ENCODE data around the gene HNRNPA3. TPM values are rescaled to one million over a fixed set of nuclear protein-coding genes. Genes with fewer than 3 reads are reported as not detected.

HNRNPA3 gene
- total and polyA plus RNA-seq, 10 of the 15 experiments (the other 5 are each of a cell fraction or from before 2014, with no cell fraction given): 40.4 to 343 (median 206) TPM

DNA sequence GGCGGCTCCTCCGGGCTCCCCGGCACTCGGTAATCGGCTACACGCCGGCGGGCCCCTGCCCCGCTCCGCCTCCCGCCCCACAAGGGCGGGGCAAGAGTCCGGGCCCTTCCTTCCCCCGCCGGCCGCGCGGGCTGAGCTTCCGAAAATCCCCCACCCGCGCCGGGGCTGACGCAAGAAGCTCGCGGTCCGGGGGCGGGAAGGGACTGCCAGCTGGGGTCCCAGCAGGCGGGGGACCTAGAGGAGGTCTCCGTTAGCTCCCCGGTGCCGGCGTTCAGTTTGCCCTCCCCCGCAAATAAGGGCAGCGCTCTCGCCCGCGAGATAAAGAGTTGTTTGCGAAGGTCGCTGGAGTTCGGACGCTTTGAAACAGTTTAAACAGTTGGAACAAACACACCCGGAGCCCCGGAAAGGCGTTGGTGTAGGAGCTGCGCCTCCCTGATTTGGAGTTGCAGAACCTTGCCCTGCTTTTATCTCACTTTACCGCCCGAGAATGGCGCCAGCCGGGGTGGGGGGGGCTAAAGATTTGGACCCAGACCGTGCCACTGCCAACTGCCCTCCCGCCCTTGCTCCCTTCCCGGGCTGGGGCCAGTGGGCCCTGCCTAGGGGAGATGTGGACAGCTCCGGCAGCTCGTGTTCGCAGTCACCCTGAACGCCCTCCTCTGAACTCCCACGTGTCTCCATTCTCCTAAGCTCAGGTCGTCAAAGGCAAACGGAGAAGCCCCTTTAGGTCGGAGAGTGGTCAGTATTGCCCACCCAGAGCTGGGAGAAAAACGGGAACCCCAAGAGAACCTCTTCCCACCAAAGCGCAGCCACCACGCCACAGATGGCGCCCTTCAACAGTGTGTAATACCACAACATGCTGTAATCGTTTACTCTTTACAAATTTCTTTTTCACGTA lies 52.3 kb downstream of the HNRNPA3 start, which contains the start of gene NFE2L2 (continued):
- TF ChIP-seq, protein P1, sequence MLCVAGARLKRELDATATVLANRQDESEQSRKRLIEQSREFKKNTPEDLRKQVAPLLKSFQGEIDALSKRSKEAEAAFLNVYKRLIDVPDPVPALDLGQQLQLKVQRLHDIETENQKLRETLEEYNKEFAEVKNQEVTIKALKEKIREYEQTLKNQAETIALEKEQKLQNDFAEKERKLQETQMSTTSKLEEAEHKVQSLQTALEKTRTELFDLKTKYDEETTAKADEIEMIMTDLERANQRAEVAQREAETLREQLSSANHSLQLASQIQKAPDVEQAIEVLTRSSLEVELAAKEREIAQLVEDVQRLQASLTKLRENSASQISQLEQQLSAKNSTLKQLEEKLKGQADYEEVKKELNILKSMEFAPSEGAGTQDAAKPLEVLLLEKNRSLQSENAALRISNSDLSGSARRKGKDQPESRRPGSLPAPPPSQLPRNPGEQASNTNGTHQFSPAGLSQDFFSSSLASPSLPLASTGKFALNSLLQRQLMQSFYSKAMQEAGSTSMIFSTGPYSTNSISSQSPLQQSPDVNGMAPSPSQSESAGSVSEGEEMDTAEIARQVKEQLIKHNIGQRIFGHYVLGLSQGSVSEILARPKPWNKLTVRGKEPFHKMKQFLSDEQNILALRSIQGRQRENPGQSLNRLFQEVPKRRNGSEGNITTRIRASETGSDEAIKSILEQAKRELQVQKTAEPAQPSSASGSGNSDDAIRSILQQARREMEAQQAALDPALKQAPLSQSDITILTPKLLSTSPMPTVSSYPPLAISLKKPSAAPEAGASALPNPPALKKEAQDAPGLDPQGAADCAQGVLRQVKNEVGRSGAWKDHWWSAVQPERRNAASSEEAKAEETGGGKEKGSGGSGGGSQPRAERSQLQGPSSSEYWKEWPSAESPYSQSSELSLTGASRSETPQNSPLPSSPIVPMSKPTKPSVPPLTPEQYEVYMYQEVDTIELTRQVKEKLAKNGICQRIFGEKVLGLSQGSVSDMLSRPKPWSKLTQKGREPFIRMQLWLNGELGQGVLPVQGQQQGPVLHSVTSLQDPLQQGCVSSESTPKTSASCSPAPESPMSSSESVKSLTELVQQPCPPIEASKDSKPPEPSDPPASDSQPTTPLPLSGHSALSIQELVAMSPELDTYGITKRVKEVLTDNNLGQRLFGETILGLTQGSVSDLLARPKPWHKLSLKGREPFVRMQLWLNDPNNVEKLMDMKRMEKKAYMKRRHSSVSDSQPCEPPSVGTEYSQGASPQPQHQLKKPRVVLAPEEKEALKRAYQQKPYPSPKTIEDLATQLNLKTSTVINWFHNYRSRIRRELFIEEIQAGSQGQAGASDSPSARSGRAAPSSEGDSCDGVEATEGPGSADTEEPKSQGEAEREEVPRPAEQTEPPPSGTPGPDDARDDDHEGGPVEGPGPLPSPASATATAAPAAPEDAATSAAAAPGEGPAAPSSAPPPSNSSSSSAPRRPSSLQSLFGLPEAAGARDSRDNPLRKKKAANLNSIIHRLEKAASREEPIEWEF (IDR thresholded peaks at IDR 0.05; ENCODE audit: insufficient replicate concordance, low read depth, low read length): peak; percentile 47
- TF ChIP-seq CEBPB (IDR thresholded peaks at IDR 0.05; ENCODE audit: borderline replicate concordance in 1 of 2, low read depth in 2 of 2, low read length in 2 of 2) (peak in 1 of 2 experiments; percentile 72; a peak in 2 of 4 replicates), TCF7 (IDR thresholded peaks at IDR 0.05; ENCODE audit: borderline replicate concordance) (no peak), MYB (IDR thresholded peaks at IDR 0.05; ENCODE audit: borderline replicate concordance, low read depth, low read length) (no peak), TCF3 (IDR thresholded peaks at IDR 0.05; ENCODE audit: borderline replicate concordance, insufficient read depth, low read depth, low read length) (peak; percentile 96), IKZF1 (conservative IDR thresholded peaks at IDR 0.05) (0 out of 2 replicates have a peak, but pooled peaks have one; percentile 23), SMC3 (IDR thresholded peaks at IDR 0.05; ENCODE audit: borderline replicate concordance, low read length) (peak; percentile 22; the same call in 1 of the 2 replicates)
- TF ChIP-seq, protein P2, sequence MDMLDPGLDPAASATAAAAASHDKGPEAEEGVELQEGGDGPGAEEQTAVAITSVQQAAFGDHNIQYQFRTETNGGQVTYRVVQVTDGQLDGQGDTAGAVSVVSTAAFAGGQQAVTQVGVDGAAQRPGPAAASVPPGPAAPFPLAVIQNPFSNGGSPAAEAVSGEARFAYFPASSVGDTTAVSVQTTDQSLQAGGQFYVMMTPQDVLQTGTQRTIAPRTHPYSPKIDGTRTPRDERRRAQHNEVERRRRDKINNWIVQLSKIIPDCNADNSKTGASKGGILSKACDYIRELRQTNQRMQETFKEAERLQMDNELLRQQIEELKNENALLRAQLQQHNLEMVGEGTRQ (IDR thresholded peaks at IDR 0.05; ENCODE audit: borderline replicate concordance, low read depth, low read length): no peak
- TF ChIP-seq, protein P3, sequence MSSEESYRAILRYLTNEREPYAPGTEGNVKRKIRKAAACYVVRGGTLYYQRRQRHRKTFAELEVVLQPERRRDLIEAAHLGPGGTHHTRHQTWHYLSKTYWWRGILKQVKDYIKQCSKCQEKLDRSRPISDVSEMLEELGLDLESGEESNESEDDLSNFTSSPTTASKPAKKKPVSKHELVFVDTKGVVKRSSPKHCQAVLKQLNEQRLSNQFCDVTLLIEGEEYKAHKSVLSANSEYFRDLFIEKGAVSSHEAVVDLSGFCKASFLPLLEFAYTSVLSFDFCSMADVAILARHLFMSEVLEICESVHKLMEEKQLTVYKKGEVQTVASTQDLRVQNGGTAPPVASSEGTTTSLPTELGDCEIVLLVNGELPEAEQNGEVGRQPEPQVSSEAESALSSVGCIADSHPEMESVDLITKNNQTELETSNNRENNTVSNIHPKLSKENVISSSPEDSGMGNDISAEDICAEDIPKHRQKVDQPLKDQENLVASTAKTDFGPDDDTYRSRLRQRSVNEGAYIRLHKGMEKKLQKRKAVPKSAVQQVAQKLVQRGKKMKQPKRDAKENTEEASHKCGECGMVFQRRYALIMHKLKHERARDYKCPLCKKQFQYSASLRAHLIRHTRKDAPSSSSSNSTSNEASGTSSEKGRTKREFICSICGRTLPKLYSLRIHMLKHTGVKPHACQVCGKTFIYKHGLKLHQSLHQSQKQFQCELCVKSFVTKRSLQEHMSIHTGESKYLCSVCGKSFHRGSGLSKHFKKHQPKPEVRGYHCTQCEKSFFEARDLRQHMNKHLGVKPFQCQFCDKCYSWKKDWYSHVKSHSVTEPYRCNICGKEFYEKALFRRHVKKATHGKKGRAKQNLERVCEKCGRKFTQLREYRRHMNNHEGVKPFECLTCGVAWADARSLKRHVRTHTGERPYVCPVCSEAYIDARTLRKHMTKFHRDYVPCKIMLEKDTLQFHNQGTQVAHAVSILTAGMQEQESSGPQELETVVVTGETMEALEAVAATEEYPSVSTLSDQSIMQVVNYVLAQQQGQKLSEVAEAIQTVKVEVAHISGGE (CRISPR knock-in tag; IDR thresholded peaks at IDR 0.05): no peak
- TF ChIP-seq, protein P4, sequence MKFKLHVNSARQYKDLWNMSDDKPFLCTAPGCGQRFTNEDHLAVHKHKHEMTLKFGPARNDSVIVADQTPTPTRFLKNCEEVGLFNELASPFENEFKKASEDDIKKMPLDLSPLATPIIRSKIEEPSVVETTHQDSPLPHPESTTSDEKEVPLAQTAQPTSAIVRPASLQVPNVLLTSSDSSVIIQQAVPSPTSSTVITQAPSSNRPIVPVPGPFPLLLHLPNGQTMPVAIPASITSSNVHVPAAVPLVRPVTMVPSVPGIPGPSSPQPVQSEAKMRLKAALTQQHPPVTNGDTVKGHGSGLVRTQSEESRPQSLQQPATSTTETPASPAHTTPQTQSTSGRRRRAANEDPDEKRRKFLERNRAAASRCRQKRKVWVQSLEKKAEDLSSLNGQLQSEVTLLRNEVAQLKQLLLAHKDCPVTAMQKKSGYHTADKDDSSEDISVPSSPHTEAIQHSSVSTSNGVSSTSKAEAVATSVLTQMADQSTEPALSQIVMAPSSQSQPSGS (IDR thresholded peaks at IDR 0.05; ENCODE audit: low read length): no peak
- TF ChIP-seq, protein P5, sequence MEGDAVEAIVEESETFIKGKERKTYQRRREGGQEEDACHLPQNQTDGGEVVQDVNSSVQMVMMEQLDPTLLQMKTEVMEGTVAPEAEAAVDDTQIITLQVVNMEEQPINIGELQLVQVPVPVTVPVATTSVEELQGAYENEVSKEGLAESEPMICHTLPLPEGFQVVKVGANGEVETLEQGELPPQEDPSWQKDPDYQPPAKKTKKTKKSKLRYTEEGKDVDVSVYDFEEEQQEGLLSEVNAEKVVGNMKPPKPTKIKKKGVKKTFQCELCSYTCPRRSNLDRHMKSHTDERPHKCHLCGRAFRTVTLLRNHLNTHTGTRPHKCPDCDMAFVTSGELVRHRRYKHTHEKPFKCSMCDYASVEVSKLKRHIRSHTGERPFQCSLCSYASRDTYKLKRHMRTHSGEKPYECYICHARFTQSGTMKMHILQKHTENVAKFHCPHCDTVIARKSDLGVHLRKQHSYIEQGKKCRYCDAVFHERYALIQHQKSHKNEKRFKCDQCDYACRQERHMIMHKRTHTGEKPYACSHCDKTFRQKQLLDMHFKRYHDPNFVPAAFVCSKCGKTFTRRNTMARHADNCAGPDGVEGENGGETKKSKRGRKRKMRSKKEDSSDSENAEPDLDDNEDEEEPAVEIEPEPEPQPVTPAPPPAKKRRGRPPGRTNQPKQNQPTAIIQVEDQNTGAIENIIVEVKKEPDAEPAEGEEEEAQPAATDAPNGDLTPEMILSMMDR (IDR thresholded peaks at IDR 0.05 in 2 of 3, conservative IDR thresholded peaks at IDR 0.05 in 1 of 3; ENCODE audit: control insufficient read depth in 2 of 3, extremely low read depth in 1 of 3, insufficient read depth in 1 of 3, low read depth in 3 of 3, low read length in 3 of 3): peak; percentile 26 to 52 (median 29); a peak in 5 of 6 replicates
- TF ChIP-seq, protein P6, sequence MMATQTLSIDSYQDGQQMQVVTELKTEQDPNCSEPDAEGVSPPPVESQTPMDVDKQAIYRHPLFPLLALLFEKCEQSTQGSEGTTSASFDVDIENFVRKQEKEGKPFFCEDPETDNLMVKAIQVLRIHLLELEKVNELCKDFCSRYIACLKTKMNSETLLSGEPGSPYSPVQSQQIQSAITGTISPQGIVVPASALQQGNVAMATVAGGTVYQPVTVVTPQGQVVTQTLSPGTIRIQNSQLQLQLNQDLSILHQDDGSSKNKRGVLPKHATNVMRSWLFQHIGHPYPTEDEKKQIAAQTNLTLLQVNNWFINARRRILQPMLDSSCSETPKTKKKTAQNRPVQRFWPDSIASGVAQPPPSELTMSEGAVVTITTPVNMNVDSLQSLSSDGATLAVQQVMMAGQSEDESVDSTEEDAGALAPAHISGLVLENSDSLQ (IDR thresholded peaks at IDR 0.05): no peak
